Activated CD8-positive, alpha-beta memory T cell treated with anti-CD3 and anti-CD28 coated beads, Interleukin-2, amount 50 U/mL, for 24 hours (primary cell): ENCODE data around the gene GSE1.
"Not testable (repeated sequence)": the region's sequence is repeated elsewhere in the genome, so short reads cannot be mapped to it uniquely, and the experiment has no call there.

ENCODE experiments used
- DNase-seq: peaks from one replicate; pipeline ENCODE4 v3.0.0-alpha.2; 2020; ENCODE audit errors: extremely low read depth

GSE1 gene

GRCh38 chr16:85589688-85590505 is 23.2 kb upstream of the GSE1 start:
- no peak for DNase-seq

- DNase-seq: no peak
Measured at GRCh38 chr16:85590506-85590832, 22.7 kb upstream of the GSE1 start.

DNA sequence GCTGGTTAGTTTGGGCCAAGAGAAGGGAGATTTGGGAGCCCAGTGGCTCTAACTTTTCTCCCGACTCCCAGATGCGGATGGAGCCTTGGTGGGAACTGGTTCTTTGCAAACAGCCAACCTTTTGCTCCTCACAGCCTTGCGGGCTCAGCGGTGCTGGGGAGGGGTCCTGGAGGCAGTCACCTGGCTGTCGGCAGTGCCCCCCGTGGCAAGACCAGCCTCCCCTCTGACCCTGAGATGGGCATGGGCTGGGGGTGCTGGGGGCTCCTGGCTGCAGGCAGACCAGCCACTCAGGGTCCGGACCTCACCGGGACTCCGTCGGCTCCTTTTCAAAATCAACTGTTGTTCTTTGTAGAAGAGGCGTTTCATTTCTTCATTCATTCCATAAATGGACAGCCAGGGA is 21.7 kb upstream of the GSE1 start:
- no peak for DNase-seq

DNA sequence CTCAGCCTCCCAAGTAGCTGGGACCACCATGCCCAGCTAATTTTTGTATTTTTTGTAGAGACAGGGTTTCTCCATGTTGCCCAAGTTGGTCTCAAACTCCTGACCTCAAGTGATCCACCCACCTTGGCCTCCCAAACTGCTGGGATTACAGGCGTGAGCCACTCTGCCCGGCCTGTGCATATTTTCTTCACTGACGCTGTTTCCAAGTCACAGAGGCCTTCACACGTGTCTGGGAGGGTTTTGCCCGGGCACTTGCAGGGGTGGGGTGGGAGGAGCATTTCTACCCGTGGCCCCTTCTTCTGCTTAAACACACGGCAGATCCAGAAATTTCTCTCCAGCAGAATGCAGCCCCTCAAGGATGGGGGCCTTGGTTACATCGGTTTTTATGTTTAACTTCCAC is 20.8 kb upstream of the GSE1 start:
- DNase-seq: not testable (repeated sequence)

DNA sequence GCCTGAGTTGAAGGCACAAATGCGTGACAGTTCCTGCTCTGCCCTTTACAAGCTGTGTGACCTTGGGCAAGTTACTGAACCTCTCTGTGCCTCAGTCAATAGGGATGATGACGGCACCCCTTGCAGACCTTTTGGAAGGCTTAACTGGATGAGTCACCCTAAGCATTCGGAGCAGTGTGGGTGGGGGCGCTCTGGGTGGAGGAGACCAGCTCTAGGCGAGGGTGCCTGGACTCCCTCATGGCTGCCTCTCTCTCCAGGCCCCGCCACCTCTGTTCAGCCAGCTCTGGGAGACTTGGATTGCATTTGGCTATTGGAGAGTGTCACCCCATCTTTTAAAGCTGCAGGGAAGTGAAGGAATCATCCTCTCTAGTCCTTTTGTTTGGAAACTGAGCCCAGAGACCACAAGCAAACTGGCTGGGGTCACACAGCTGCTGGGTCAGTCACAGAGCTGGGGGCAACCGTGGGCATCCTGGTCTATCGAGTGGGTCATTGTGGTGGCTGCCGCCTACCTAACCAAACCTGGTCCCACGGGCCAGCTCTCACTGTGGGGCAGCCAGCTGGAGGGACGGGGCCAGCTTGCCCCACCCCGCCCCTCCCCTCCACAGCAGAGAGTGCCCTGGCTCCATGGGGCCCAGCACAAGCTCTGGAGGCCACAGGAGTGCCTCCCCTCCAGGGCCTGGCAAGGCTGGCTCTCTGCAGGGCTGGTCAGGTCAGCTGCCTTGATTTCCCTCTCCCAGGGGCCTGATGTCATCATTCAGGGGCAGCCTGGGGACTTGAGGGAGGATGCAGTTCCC is 20.2 kb upstream of the GSE1 start:
- no peak for DNase-seq

DNA sequence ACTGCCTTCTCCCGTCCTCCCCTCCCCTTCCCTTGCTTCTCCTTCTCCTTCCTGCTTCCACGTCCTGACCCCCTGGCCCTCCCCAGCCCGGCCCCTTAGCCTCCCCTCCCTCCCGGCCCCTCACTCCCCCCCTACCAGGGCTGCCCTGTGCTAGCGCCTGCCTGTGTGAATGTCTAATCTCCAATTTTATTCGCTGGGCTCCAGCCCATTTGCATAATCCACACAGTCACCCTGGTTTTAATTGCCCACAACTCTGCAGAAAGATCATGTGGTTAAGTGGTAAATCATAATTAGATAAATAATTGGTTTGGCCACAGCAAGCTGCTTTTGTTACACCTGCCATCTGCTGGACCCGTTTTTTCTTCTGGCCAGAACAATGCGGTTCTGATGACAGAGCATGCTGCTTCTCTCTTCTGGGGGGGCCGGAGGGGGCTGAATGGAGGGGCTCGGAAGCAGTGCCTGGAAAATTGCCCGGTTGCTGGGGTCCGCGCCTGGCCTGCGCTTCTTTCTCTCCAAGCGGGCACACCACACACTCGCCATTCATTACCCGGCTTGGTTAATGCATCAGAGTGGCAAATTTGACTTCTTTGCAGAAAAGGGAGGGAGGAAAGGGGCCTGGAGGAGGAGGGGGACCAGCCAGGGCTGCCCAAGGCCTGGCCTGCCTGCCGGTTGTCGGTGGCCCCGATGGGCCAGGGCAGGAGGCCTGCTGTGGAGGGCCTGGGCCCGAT is 19.5 kb upstream of the GSE1 start:
- no peak for DNase-seq

- DNase-seq: no peak
Measured at GRCh38 chr16:85594273-85594977, 18.7 kb upstream of the GSE1 start.

- DNase-seq: no peak
Measured at GRCh38 chr16:85594978-85595661, 18.0 kb upstream of the GSE1 start.

DNA sequence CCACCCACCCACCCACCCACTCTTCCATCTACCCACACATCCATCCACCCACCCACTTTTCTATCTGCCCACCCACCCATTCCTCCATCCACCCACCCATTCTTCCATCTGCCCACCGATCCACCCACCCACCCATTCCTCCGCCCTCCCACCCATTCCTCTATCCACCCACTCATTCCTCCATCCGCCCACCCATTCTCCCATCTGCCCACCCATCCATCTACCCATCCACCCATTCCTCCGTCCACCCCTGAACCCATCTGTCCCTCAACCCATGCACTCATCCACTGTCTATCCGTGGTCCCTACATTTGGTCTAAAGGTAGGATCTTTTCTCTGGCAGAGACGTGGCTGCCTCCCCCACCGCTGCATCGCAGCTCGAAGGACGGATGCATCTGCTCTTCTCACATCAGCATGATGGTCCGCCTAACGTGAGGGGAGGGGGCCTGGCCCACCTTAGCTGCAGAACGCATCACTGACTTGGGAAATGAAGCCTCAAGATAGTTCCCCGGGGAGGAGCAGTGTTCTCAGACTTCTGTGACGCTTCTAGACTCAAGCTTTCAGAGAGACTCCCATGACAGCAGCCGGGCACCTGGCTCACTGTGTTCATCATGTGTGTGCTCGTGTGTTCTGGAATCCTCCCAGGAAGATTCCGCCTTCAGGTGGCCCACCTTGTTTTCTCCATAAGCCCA is 17.2 kb upstream of the GSE1 start:
- DNase-seq: no peak

GRCh38 chr16:85598141-85598540 is 15.0 kb upstream of the GSE1 start:
- no peak for DNase-seq

- no peak for DNase-seq
Measured at GRCh38 chr16:85600078-85600477, 13.0 kb upstream of the GSE1 start.

DNA sequence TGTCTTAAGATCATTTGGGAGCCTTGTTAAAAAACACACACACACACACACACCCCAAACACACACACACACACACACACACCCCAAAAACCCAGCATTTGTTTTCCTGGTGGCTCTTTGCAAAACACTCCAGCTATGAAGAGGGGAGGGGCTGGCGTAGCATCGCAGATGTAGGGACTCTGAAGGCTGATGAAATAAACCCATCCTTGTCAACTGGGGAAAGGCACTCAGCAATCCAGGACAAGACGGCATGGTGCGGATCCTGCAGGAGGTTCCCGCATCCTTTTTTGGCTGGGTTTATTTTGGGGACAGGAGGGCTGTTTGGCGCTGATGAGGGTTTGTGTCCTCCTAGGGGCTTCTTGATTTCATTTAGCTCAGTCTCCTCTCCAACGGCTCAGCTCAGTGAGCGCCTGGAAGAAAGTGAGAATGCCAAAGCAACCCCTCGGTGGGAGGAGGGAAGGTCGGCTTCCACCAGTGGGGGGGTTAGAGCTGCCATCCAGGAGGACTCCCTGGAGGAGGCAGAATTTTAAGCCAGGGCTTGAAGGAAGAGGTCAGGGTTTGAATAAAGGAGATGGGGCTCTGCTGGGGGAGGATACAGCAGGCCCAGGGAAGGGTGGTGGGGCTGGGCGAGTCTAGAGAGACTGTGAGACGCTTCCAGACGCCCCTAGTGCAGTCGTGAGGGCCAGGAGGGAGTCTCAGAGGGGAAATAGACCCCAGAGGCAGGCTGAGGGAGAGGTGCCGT is 12.4 kb upstream of the GSE1 start:
- no peak for DNase-seq

DNA sequence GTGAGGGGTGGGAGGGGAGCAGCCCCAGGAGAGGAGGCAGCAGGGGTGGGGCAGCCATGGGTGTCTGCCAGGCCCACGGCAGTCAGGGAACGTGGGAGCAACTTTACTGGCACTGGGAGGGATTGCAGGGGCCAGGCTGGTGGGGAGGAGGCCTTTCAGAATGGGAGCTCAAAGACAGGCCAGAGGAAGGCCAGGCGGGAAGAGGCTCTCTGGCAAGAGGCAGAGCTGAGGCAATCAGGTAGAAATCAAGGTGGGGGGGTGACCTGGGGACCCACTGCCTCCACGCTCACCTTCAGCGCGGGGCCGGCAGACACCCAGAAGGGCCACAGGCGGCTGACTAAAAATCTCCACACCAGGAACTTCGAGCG is 11.9 kb upstream of the GSE1 start:
- DNase-seq: no peak

GRCh38 chr16:85601730-85602401 is 11.3 kb upstream of the GSE1 start:
- DNase-seq: no peak

- DNase-seq: no peak
Measured at GRCh38 chr16:85602402-85603202, 10.5 kb upstream of the GSE1 start.

DNA sequence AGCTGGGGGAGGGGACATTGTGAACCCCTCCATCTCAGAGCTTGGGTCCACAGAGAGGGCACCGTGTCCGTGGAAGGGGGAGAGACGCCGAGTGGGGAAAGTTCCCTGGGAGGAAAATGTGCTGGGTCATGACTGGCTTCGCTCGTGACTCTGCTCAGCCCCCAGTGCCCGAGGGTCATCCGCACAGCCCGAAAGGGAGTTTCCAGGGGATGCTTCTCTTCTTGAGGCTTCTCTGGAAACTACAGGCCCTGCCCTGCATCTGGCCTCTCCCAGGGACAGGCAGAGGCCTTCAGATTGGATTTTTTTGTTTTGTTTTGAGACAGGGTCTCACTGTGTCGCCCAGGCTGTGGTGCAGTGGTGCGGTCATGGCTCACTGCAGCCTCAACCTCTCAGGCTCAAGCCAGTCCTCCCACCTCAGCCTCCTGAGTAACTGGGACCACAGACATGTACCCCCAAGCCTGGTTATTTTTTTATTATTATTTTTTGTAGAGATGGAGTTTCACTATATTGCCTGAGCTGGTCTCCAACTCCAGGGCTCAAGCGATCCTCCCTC is 9.8 kb upstream of the GSE1 start:
- DNase-seq: no peak

- no peak for DNase-seq
Measured at GRCh38 chr16:85604145-85604705, 8.9 kb upstream of the GSE1 start.
